Hepatocyte (in vitro differentiated cells): ENCODE data around the gene TTC12. TPM values are rescaled to one million over a fixed set of nuclear protein-coding genes. Genes with fewer than 3 reads are reported as not detected.

Experiments
- DNase-seq: peaks from one replicate; pipeline ENCODE4 v3.0.0-alpha.2; 2016; ENCODE audit warnings: low spot score
- H2AFZ ChIP-seq: fragments of 200-600 bp; sonication (generic); 2 replicates; pipeline ENCODE4 v1.6.0; 2016; ENCODE audit warnings: antibody characterized with exemption, mild to moderate bottlenecking
- H3K27ac ChIP-seq: fragments of 200-600 bp; sonication (generic); 2 replicates; pipeline ENCODE4 v1.5.1; 2016; ENCODE audit warnings: mild to moderate bottlenecking
- H3K27me3 ChIP-seq: fragments of 200-600 bp; sonication (generic); 2 replicates; pipeline ENCODE4 v1.6.1; 2016
- H3K36me3 ChIP-seq: fragments of 200-600 bp; sonication (generic); replicated peaks from 2 replicates; pipeline ENCODE4 v1.5.1; 2016; ENCODE audit warnings: low read depth; ENCODE audit not compliant: insufficient read depth
- H3K4me1 ChIP-seq: fragments of 200-600 bp; sonication (generic); 2 replicates; pipeline ENCODE4 v1.5.1; 2016; ENCODE audit warnings: mild to moderate bottlenecking, moderate library complexity; ENCODE audit not compliant: insufficient read depth
- H3K4me2 ChIP-seq: fragments of 200-600 bp; sonication (generic); 2 replicates; pipeline ENCODE4 v1.6.0; 2016
- H3K4me3 ChIP-seq: fragments of 200-600 bp; sonication (generic); 2 replicates; pipeline ENCODE4 v1.5.1; 2016; ENCODE audit warnings: mild to moderate bottlenecking
- H3K79me2 ChIP-seq: fragments of 200-600 bp; sonication (generic); 2 replicates; pipeline ENCODE4 v1.6.0; 2017; ENCODE audit warnings: mild to moderate bottlenecking
- H3K9me2 ChIP-seq: fragments of 200-600 bp; sonication (generic); replicated peaks from 2 replicates; pipeline ENCODE4 v1.6.0; 2017; ENCODE audit warnings: mild to moderate bottlenecking; ENCODE audit not compliant: insufficient read depth
- H3K9me3 ChIP-seq: fragments of 200-600 bp; sonication (generic); 2 replicates; pipeline ENCODE4 v1.5.1; 2016; ENCODE audit warnings: low read depth, mild to moderate bottlenecking
- H4K20me1 ChIP-seq: fragments of 200-600 bp; sonication (generic); 2 replicates; pipeline ENCODE4 v1.6.0; 2016; ENCODE audit warnings: mild to moderate bottlenecking; ENCODE audit not compliant: insufficient read depth, poor library complexity, severe bottlenecking
- CTCF ChIP-seq: fragments of 200-600 bp; sonication (generic); IDR thresholded peaks from 2 replicates; pipeline ENCODE4 v1.5.1; 2016; ENCODE audit warnings: antibody characterized with exemption, mild to moderate bottlenecking; ENCODE audit not compliant: poor library complexity
- EZH2 ChIP-seq: fragments of 200-600 bp; sonication (generic); IDR thresholded peaks from 2 replicates; pipeline ENCODE4 v1.6.1; 2016; ENCODE audit warnings: antibody characterized with exemption, mild to moderate bottlenecking, borderline replicate concordance
- EZH2phosphoT487 ChIP-seq: fragments of 200-600 bp; sonication (generic); IDR thresholded peaks from one replicate; pipeline ENCODE4 v1.6.1; 2018; ENCODE audit warnings: antibody characterized with exemption, mild to moderate bottlenecking, low read depth, moderate library complexity; ENCODE audit not compliant: unreplicated experiment, severe bottlenecking
- WGBS: methylation state at CpG from one replicate; pipeline ENCODE4 v1.1.6; 2016; ENCODE audit warnings: low lambda C conversion rate; ENCODE audit errors: missing lambda C conversion rate; 5-methylcytosine and 5-hydroxymethylcytosine counted together
- polyA plus RNA-seq: library from polyadenylated mRNA; unstranded; fragments of >200 nt; fragmentation: Nextera tagmentation; extraction: Ambion mirVana; gene quantifications from 2 replicates; pipeline ENCODE4 v1.2.1, GENCODE V29; 2016
- total RNA-seq: library from RNA; depleted of rRNA; stranded (reverse); fragments of >200 nt; gene quantifications from 2 replicates; pipeline ENCODE4 v1.2.3, GENCODE V29; 2014

The TTC12 gene
- total and polyA plus RNA-seq, 2 experiments from 2014 or later = 9.2 to 12.4 TPM

GRCh38 chr11:113382121-113382520, 67.7 kb downstream of the TTC12 start:
- no peak for DNase-seq
- no peaks in the 10 kb centered on the region for H3K9me3 ChIP-seq
- no peak overlapping the region for H3K27ac ChIP-seq
- no peak overlapping the region for H3K4me3 ChIP-seq
- no peak overlapping the region for H3K4me2 ChIP-seq
- peaks cover 3% of the 10 kb centered on the region for H3K4me1 ChIP-seq
- no peaks in the 10 kb centered on the region for H3K79me2 ChIP-seq
- TF ChIP-seq EZH2phosphoT487 (no peak), CTCF (no peak), EZH2 (no peak)
- H2AFZ ChIP-seq = no peak overlapping the region
- H4K20me1 ChIP-seq = no peaks in the 10 kb centered on the region
- no peaks in the 10 kb centered on the region for H3K27me3 ChIP-seq
- H3K36me3 ChIP-seq = no peaks in the 10 kb centered on the region
- no peaks in the 10 kb centered on the region for H3K9me2 ChIP-seq

DNA sequence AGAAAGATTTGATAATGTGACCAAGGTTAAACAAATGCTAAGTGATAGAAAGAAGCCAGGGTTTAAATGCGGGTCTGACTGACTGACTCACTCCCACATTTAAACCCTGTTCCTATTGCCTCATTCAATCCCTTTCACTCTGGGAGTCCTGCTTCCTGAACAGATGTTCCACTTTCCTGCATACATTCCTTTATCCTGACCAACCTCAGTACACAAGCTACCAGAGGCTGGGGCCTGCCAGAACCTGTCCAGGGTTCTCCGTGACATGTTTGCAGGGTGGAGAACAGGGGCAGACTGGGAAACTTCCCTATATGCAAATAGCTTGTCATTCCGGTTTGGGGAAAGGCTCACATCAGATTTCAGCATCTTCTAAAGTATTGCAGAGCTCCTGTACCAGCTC, 70.2 kb downstream of the TTC12 start:
- Histone ChIP-seq H3K4me3 (no peak overlapping the region), H4K20me1 (no peaks in the 10 kb centered on the region), H3K27ac (peak overlapping the region; percentile 55), H3K36me3 (no peaks in the 10 kb centered on the region), H2AFZ (no peak overlapping the region), H3K4me1 (peaks cover 11% of the 10 kb centered on the region), H3K9me3 (no peaks in the 10 kb centered on the region), H3K79me2 (no peaks in the 10 kb centered on the region), H3K9me2 (no peaks in the 10 kb centered on the region), H3K27me3 (peaks cover 4% of the 10 kb centered on the region), H3K4me2 (no peak overlapping the region)
- TF ChIP-seq EZH2phosphoT487 = no peak
- no peak for TF ChIP-seq CTCF
- no peak for TF ChIP-seq EZH2
- WGBS = 31% methylated on average over 3 of the region's 3 CpGs
- peak; percentile 67 for DNase-seq

DNA sequence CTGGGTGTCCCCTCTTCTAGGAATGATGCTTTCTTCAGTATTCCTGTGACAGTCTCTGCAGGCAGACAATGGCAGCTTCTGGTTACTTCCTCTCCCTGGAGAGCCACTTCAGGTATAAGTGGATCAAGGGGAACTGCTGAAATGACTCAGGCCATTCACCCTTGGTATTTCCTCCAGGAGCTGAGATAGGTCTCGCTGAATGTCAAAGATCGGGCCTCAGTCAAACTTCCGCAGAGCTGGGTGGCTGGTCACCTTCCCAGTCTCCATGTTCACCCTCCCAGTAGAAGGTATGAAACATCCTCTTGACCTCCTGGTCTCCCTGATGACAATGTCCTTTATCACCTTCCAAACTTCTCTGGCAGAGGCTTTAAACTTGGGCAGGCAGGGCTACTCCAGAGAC, 71.4 kb downstream of the TTC12 start:
- no peak for DNase-seq
- 95% methylated on average over 3 of the region's 3 CpGs for WGBS
- Histone ChIP-seq H3K27me3 (peaks cover 5% of the 10 kb centered on the region), H3K27ac (no peak overlapping the region), H3K4me3 (no peak overlapping the region), H3K79me2 (no peaks in the 10 kb centered on the region), H3K9me2 (no peaks in the 10 kb centered on the region), H3K36me3 (no peaks in the 10 kb centered on the region), H3K4me1 (peaks cover 11% of the 10 kb centered on the region), H3K9me3 (no peaks in the 10 kb centered on the region), H2AFZ (no peak overlapping the region), H4K20me1 (no peaks in the 10 kb centered on the region), H3K4me2 (no peak overlapping the region)
- TF ChIP-seq EZH2 (no peak), EZH2phosphoT487 (no peak)

DNA sequence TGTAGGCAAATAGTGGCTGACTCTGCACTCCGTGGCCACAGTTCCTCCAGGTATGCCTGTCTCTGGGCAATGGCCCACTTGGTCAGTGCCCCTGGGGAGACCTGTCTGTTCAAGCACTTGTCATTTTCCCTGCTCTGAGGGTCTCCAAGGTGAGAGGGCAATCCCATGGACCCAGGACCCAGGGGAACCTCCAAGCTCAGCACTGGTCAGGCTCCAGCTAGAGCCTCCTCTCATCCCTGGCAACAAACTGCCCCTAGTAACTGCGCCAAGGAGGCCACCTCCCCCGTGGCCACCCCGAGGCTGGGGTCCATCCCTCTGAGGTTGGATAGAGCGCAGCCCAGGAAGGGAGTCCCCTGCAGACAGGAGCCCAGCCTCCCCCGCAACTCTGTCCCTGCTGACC, 72.5 kb downstream of the TTC12 start:
- peaks cover 11% of the 10 kb centered on the region for H3K4me1 ChIP-seq
- no peak overlapping the region for H3K4me2 ChIP-seq
- 83% methylated on average over 6 of the region's 6 CpGs for WGBS
- H4K20me1 ChIP-seq = no peaks in the 10 kb centered on the region
- no peaks in the 10 kb centered on the region for H3K36me3 ChIP-seq
- H2AFZ ChIP-seq = no peak overlapping the region
- no peak for TF ChIP-seq EZH2
- no peak for TF ChIP-seq EZH2phosphoT487
- no peak for TF ChIP-seq CTCF
- H3K9me2 ChIP-seq = no peaks in the 10 kb centered on the region
- DNase-seq = no peak
- no peaks in the 10 kb centered on the region for H3K79me2 ChIP-seq
- H3K27ac ChIP-seq = no peak overlapping the region
- peaks cover 5% of the 10 kb centered on the region for H3K27me3 ChIP-seq
- no peak overlapping the region for H3K4me3 ChIP-seq
- no peaks in the 10 kb centered on the region for H3K9me3 ChIP-seq
